Measurements from ENCODE around the gene STAMBP.
"Not testable (repeated sequence)": the region's sequence is repeated elsewhere in the genome, so short reads cannot be mapped to it uniquely, and the experiment has no call there.

- not testable (repeated sequence) for TF ChIP-seq EZH2phosphoT487 (conservative IDR thresholded peaks at IDR 0.05; ENCODE audit: low read length)
- TF ChIP-seq, protein P1, sequence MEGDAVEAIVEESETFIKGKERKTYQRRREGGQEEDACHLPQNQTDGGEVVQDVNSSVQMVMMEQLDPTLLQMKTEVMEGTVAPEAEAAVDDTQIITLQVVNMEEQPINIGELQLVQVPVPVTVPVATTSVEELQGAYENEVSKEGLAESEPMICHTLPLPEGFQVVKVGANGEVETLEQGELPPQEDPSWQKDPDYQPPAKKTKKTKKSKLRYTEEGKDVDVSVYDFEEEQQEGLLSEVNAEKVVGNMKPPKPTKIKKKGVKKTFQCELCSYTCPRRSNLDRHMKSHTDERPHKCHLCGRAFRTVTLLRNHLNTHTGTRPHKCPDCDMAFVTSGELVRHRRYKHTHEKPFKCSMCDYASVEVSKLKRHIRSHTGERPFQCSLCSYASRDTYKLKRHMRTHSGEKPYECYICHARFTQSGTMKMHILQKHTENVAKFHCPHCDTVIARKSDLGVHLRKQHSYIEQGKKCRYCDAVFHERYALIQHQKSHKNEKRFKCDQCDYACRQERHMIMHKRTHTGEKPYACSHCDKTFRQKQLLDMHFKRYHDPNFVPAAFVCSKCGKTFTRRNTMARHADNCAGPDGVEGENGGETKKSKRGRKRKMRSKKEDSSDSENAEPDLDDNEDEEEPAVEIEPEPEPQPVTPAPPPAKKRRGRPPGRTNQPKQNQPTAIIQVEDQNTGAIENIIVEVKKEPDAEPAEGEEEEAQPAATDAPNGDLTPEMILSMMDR (IDR thresholded peaks at IDR 0.05; ENCODE audit: insufficient read depth, low read length, poor library complexity, severe bottlenecking): not testable (repeated sequence)
Measured at GRCh38 chr2:73887596-73888353, 59.0 kb downstream of the STAMBP start.

Measured in SU-DHL-6 (cell line).